Right ventricle myocardium superior (tissue), 1 donor: ENCODE data around the gene PFN4. TPM values are rescaled to one million over a fixed set of nuclear protein-coding genes. Genes with fewer than 3 reads are reported as not detected.
"Not testable (repeated sequence)": the region's sequence is repeated elsewhere in the genome, so short reads cannot be mapped to it uniquely, and the experiment has no call there.

Experiments used
- ATAC-seq: fragments of 200-7000 bp; cut with Tn5 transposase; one replicate; pipeline ENCODE4 v1.9.1; 2020; ENCODE audit warnings: mild to moderate bottlenecking; ENCODE audit not compliant: poor library complexity
- DNase-seq: peaks from one replicate; pipeline ENCODE4 v3.0.0-alpha.2; 2020
- intact Hi-C: fragments of 100-400 bp; cut with DNase I; formaldehyde crosslinking; loops from one replicate; pipeline ENCODE4 v1.11.2; 2022
- total RNA-seq: library from RNA; stranded (reverse); fragmentation: NEBNext Ultra II Directional; extraction: Animal tissue kit (Norgen Biotek cat#: 25700); gene quantifications from one replicate; pipeline ENCODE4 v1.2.1, GENCODE V29; 2021
- donor health status: DM: no; HTN: yes; CAD: no; lungs with severe emphysema.

The PFN4 gene
- total RNA-seq, 1 donor from 2014 or later, result 0.46 TPM

- DNase-seq (no peak), ATAC-seq (no peak)
- intact Hi-C loops, result no loop called here
Measured at GRCh38 chr2:24121066-24121465, 2.1 kb downstream of the PFN4 start.

GRCh38 chr2:24117902-24118301, 5.2 kb downstream of the PFN4 start:
- DNase-seq (no peak), ATAC-seq (no peak)
- intact Hi-C loops, result no loop called here

- DNase-seq (no peak), ATAC-seq (no peak)
- intact Hi-C loops, result no loop called here
Measured at GRCh38 chr2:24115057-24115456, 8.1 kb downstream of the PFN4 start.

- ATAC-seq (peak; percentile 91), DNase-seq (no peak)
- intact Hi-C loops, result no loop called here
Measured at GRCh38 chr2:24111407-24111901, 11.7 kb downstream of the PFN4 start.

- intact Hi-C loops, result no loop called here
- ATAC-seq (peak; percentile 46), DNase-seq (no peak)
Measured at GRCh38 chr2:24110660-24111303, 12.4 kb downstream of the PFN4 start.

- ATAC-seq, DNase-seq, intact Hi-C loops: not testable (repeated sequence)
Measured at GRCh38 chr2:24109431-24109830, 13.7 kb downstream of the PFN4 start.

- intact Hi-C loops, result no loop called here
- ATAC-seq, result no peak
Measured at GRCh38 chr2:24107336-24107735, 15.8 kb downstream of the PFN4 start.

GRCh38 chr2:24106786-24107185, 16.3 kb downstream of the PFN4 start:
- intact Hi-C loops, result no loop called here
- ATAC-seq (no peak), DNase-seq (no peak)

More at GRCh38 chr2:24107336-24107735, 15.8 kb downstream of the PFN4 start:
- DNase-seq, result no peak

- no peak for ATAC-seq
- intact Hi-C loops, result no loop called here
- no peak for DNase-seq
Measured at GRCh38 chr2:24105816-24106215, 17.3 kb downstream of the PFN4 start.

GRCh38 chr2:24104906-24105305, 18.2 kb downstream of the PFN4 start:
- intact Hi-C loops, result no loop called here
- ATAC-seq (no peak), DNase-seq (no peak)

GRCh38 chr2:24104110-24104650, 19.0 kb downstream of the PFN4 start:
- ATAC-seq (no peak), DNase-seq (no peak)
- intact Hi-C loops, result no loop called here

GRCh38 chr2:24102677-24103076, 20.5 kb downstream of the PFN4 start:
- ATAC-seq, result no peak

GRCh38 chr2:24101992-24102391, 21.1 kb downstream of the PFN4 start:
- ATAC-seq (no peak), DNase-seq (no peak)
- intact Hi-C loops, result no loop called here

More at GRCh38 chr2:24102677-24103076, 20.5 kb downstream of the PFN4 start:
- intact Hi-C loops, result no loop called here
- no peak for DNase-seq

GRCh38 chr2:24100732-24101131, 22.4 kb downstream of the PFN4 start:
- intact Hi-C loops, ATAC-seq: not testable (repeated sequence)

GRCh38 chr2:24095171-24095677, 27.9 kb downstream of the PFN4 start:
- ATAC-seq, DNase-seq, intact Hi-C loops: not testable (repeated sequence)

More at GRCh38 chr2:24100732-24101131, 22.4 kb downstream of the PFN4 start:
- DNase-seq, result not testable (repeated sequence)

- intact Hi-C loops, ATAC-seq, DNase-seq: not testable (repeated sequence)
Measured at GRCh38 chr2:24093270-24093669, 29.9 kb downstream of the PFN4 start.

- ATAC-seq, result no peak
- intact Hi-C loops, result loop anchor here (10.0 kb wide), 1 partner anchor 264 kb away; no protein-coding TSS in a partner anchor
Measured at GRCh38 chr2:24088821-24089359, 34.2 kb downstream of the PFN4 start.

GRCh38 chr2:24087032-24087431, 36.1 kb downstream of the PFN4 start:
- no peak for ATAC-seq
- DNase-seq, result no peak
- intact Hi-C loops, result loop anchor here (10.0 kb wide), 1 partner anchor 262 kb away; no protein-coding TSS in a partner anchor

More at GRCh38 chr2:24088821-24089359, 34.2 kb downstream of the PFN4 start:
- DNase-seq, result no peak

- intact Hi-C loops, result loop anchor here (10.0 kb wide), 1 partner anchor 261 kb away; no protein-coding TSS in a partner anchor
- no peak for DNase-seq
- no peak for ATAC-seq
Measured at GRCh38 chr2:24086241-24086640, 36.9 kb downstream of the PFN4 start.

- peak; percentile 1 for ATAC-seq
- DNase-seq, result no peak
- intact Hi-C loops, result loop anchor here (10.0 kb wide), 1 partner anchor 260 kb away; no protein-coding TSS in a partner anchor
Measured at GRCh38 chr2:24085200-24085489, 38.0 kb downstream of the PFN4 start.
